DND-41 (cell line): Measurements from ENCODE around the gene CRISPLD2.

Experiments used
- ATAC-seq: fragments of 200-7000 bp; cut with Tn5 transposase; 3 replicates; pipeline ENCODE4 v1.9.1; 2021; ENCODE audit warnings: low read depth; ENCODE audit not compliant: insufficient read depth
- DNase-seq: peaks from one replicate; pipeline ENCODE4 v3.0.0-alpha.2; 2020
- H2AFZ ChIP-seq: 2 replicates; pipeline ENCODE4 v1.6.0; 2012; ENCODE audit warnings: low read depth, low read length
- H3K27ac ChIP-seq: 2 replicates; pipeline ENCODE4 v1.5.1; 2012; ENCODE audit warnings: low read length, inconsistent platforms
- H3K27me3 ChIP-seq: fragments of 200-600 bp; sonication (generic); 2 replicates; pipeline ENCODE4 v1.6.0; 2012; ENCODE audit warnings: low read length, mild to moderate bottlenecking, inconsistent platforms; ENCODE audit not compliant: insufficient read depth, poor library complexity
- H3K36me3 ChIP-seq: 2 replicates; pipeline ENCODE4 v1.5.1; 2012; ENCODE audit warnings: low read length, inconsistent platforms; ENCODE audit not compliant: insufficient read depth
- H3K4me1 ChIP-seq: 2 replicates; pipeline ENCODE4 v1.5.1; 2012; ENCODE audit warnings: mild to moderate bottlenecking, low read length; ENCODE audit not compliant: insufficient read depth
- H3K4me2 ChIP-seq: 2 replicates; pipeline ENCODE4 v1.6.0; 2012; ENCODE audit warnings: mild to moderate bottlenecking, moderate library complexity, low read length, inconsistent platforms; ENCODE audit not compliant: insufficient read depth
- H3K4me3 ChIP-seq, 2 experiments: fragments of 200-600 bp in 1 of 2; shearing (Covaris generic) in 1 of 2; 2 replicates each; pipeline ENCODE4 v1.5.1; 2012 to 2016; ENCODE audit warnings: inconsistent platforms in 2 of 2, low read length in 2 of 2, mild to moderate bottlenecking in 2 of 2, low read depth in 1 of 2, moderate library complexity in 1 of 2
- H3K79me2 ChIP-seq: 2 replicates; pipeline ENCODE4 v1.6.0; 2012; ENCODE audit warnings: low read length, inconsistent platforms; ENCODE audit not compliant: insufficient read depth
- H3K9ac ChIP-seq: 2 replicates; pipeline ENCODE4 v1.6.0; 2012; ENCODE audit warnings: low read depth, mild to moderate bottlenecking, inconsistent platforms, low read length, moderate library complexity
- H3K9me3 ChIP-seq: 2 replicates; pipeline ENCODE4 v1.5.1; 2012; ENCODE audit warnings: low read length, moderate library complexity, mild to moderate bottlenecking, inconsistent platforms; ENCODE audit not compliant: insufficient read depth, severe bottlenecking
- H4K20me1 ChIP-seq: 2 replicates; pipeline ENCODE4 v1.6.0; 2012; ENCODE audit warnings: low read length; ENCODE audit not compliant: insufficient read depth
- CTCF ChIP-seq: IDR thresholded peaks from 2 replicates; pipeline ENCODE4 v1.5.1; 2012; ENCODE audit warnings: borderline replicate concordance, low read length, moderate library complexity, mild to moderate bottlenecking; ENCODE audit not compliant: poor library complexity, severe bottlenecking; ENCODE audit errors: extremely low read depth
- EZH2 ChIP-seq: IDR thresholded peaks from 3 replicates; pipeline ENCODE4 v1.6.1; 2012; ENCODE audit warnings: borderline replicate concordance, low read depth, mild to moderate bottlenecking, moderate library complexity, low read length, inconsistent platforms; ENCODE audit not compliant: severe bottlenecking

Gene CRISPLD2

GRCh38 chr16:84790301-84790700 is 29.5 kb upstream of the CRISPLD2 start:
- DNase-seq: no peak
- no peak for ATAC-seq
- Histone ChIP-seq H3K27me3 (no peaks in the 10 kb centered on the region), H3K9me3 (no peaks in the 10 kb centered on the region), H3K4me1 (no peaks in the 10 kb centered on the region), H3K36me3 (no peaks in the 10 kb centered on the region), H3K27ac (no peak overlapping the region), H3K4me3 (no peak overlapping the region), H4K20me1 (no peaks in the 10 kb centered on the region; the same call in 1 of the 2 replicates), H3K9ac (no peak overlapping the region), H3K79me2 (no peaks in the 10 kb centered on the region), H2AFZ (no peak overlapping the region), H3K4me2 (no peak overlapping the region)
- TF ChIP-seq EZH2 (no peak), CTCF (no peak)

- Histone ChIP-seq H2AFZ (no peak overlapping the region), H4K20me1 (no peaks in the 10 kb centered on the region; the same call in 1 of the 2 replicates), H3K27ac (no peak overlapping the region), H3K36me3 (no peaks in the 10 kb centered on the region), H3K79me2 (no peaks in the 10 kb centered on the region), H3K4me3 (no peak overlapping the region), H3K9ac (no peak overlapping the region), H3K9me3 (no peaks in the 10 kb centered on the region), H3K4me1 (no peaks in the 10 kb centered on the region), H3K4me2 (no peak overlapping the region), H3K27me3 (no peaks in the 10 kb centered on the region)
- TF ChIP-seq EZH2 (no peak), CTCF (no peak)
- ATAC-seq (no peak), DNase-seq (no peak)
Observed at GRCh38 chr16:84791088-84791487, 28.7 kb upstream of the CRISPLD2 start.

GRCh38 chr16:84791501-84791900 is 28.3 kb upstream of the CRISPLD2 start:
- H3K4me1 ChIP-seq: no peaks in the 10 kb centered on the region
- no peak overlapping the region for H3K4me2 ChIP-seq
- H3K79me2 ChIP-seq: no peaks in the 10 kb centered on the region
- H3K36me3 ChIP-seq: no peaks in the 10 kb centered on the region
- no peak overlapping the region for H2AFZ ChIP-seq
- no peak overlapping the region for H3K4me3 ChIP-seq
- H4K20me1 ChIP-seq: no peaks in the 10 kb centered on the region; the same call in 1 of the 2 replicates
- H3K9me3 ChIP-seq: no peaks in the 10 kb centered on the region
- H3K27me3 ChIP-seq: no peaks in the 10 kb centered on the region
- no peak overlapping the region for H3K27ac ChIP-seq
- DNase-seq (no peak), ATAC-seq (no peak)
- no peak overlapping the region for H3K9ac ChIP-seq
- TF ChIP-seq CTCF (no peak), EZH2 (no peak)

- TF ChIP-seq CTCF (no peak), EZH2 (no peak)
- Histone ChIP-seq H3K79me2 (no peaks in the 10 kb centered on the region), H3K27ac (no peak overlapping the region), H3K4me1 (no peaks in the 10 kb centered on the region), H3K27me3 (no peaks in the 10 kb centered on the region), H3K36me3 (no peaks in the 10 kb centered on the region), H4K20me1 (no peaks in the 10 kb centered on the region), H3K9me3 (no peaks in the 10 kb centered on the region), H2AFZ (no peak overlapping the region), H3K4me2 (no peak overlapping the region), H3K4me3 (no peak overlapping the region), H3K9ac (no peak overlapping the region)
- no peak for DNase-seq
- ATAC-seq: no peak
Observed at GRCh38 chr16:84794186-84794585, 25.6 kb upstream of the CRISPLD2 start.
